CD4-positive, alpha-beta T cell (primary cell): ENCODE data around the gene HSD3B2. TPM values are rescaled to one million over a fixed set of nuclear protein-coding genes. Genes with fewer than 3 reads are reported as not detected.

Experiments
- ATAC-seq: fragments of 200-7000 bp; cut with Tn5 transposase; one replicate; pipeline ENCODE4 v1.10.0; 2022; ENCODE audit warnings: mild to moderate bottlenecking; ENCODE audit not compliant: poor library complexity
- CTCF ChIA-PET: fragments of 350-600 bp; sonication (Branson Sonifier 250); formaldehyde crosslinking; loops from one replicate; lab custom pipeline; 2021; ENCODE audit warnings: antibody characterized with exemption, inconsistent platforms; lab: Charles Lee
- POLR2A ChIA-PET: fragments of 350-600 bp; sonication (Branson Sonifier 250); formaldehyde crosslinking; loops from one replicate; lab custom pipeline; 2021; ENCODE audit warnings: antibody characterized with exemption, inconsistent platforms; lab: Charles Lee
- DNase-seq, 14 experiments: peaks; one replicate each; pipeline ENCODE4 v3.0.0-alpha.2; 2013 to 2020; ENCODE audit warnings: mixed read lengths in 2 of 14
- H3K27ac ChIP-seq, 2 donors: one replicate each; pipeline versions ENCODE4 v1.5.1 to v1.7.0; 2013; ENCODE audit warnings: low read length in 2 of 2, low read depth in 1 of 2, mild to moderate bottlenecking in 1 of 2
- H3K27me3 ChIP-seq, 2 experiments: 1 replicate in 1 of 2; 2 replicates in 1 of 2; pipeline versions ENCODE4 v1.6.1 to v1.7.0; 2013; ENCODE audit warnings: low read length in 2 of 2, control low read depth in 1 of 2, mild to moderate bottlenecking in 1 of 2, moderate library complexity in 1 of 2; ENCODE audit not compliant: insufficient read depth in 2 of 2, control insufficient read depth in 1 of 2
- H3K36me3 ChIP-seq: one replicate; pipeline ENCODE4 v1.6.1; 2013; ENCODE audit warnings: low read length, control low read depth; ENCODE audit not compliant: insufficient read depth
- H3K4me1 ChIP-seq: one replicate; pipeline ENCODE4 v1.6.1; 2013; ENCODE audit warnings: low read length, control low read depth; ENCODE audit not compliant: insufficient read depth
- H3K4me3 ChIP-seq: one replicate; pipeline ENCODE4 v1.5.1; 2013; ENCODE audit warnings: mild to moderate bottlenecking, low read length, moderate library complexity
- H3K9me3 ChIP-seq, 2 experiments: 1 replicate in 1 of 2; 2 replicates in 1 of 2; pipeline versions ENCODE4 v1.6.1 to v1.7.0; 2013; ENCODE audit warnings: low read length in 2 of 2, mild to moderate bottlenecking in 2 of 2, control low read depth in 1 of 2, moderate library complexity in 1 of 2; ENCODE audit not compliant: control insufficient read depth in 1 of 2, insufficient read depth in 1 of 2
- H3K27ac Mint-ChIP-seq: one replicate; pipeline ENCODE4 v1.8.0; 2020; ENCODE audit warnings: mixed read lengths
- H3K27me3 Mint-ChIP-seq: one replicate; pipeline ENCODE4 v1.8.0; 2021; ENCODE audit warnings: mixed read lengths
- H3K36me3 Mint-ChIP-seq: one replicate; pipeline ENCODE4 v1.8.0; 2021; ENCODE audit warnings: low read depth, mixed read lengths
- H3K4me1 Mint-ChIP-seq: one replicate; pipeline ENCODE4 v1.8.0; 2021; ENCODE audit warnings: low read depth, mixed read lengths
- H3K4me3 Mint-ChIP-seq: one replicate; pipeline ENCODE4 v1.8.0; 2020; ENCODE audit warnings: mild to moderate bottlenecking, mixed read lengths
- H3K9me3 Mint-ChIP-seq: one replicate; pipeline ENCODE4 v1.8.0; 2020; ENCODE audit warnings: mixed read lengths
- CTCF ChIP-seq: fragments of 200-600 bp; IDR thresholded peaks from one replicate; pipeline ENCODE4 v1.8.0; 2022; ENCODE audit warnings: antibody characterized with exemption, mild to moderate bottlenecking
- intact Hi-C, 2 experiments: fragments of 100-400 bp; cut with DNase I in 1 of 2; cut with micrococcal nuclease in 1 of 2; formaldehyde crosslinking; loops; one replicate each; pipeline versions ENCODE4 v1.15.1 to v1.9.0; 2023 to 2025; cut with DNase I, micrococcal nuclease
- total RNA-seq, 174 experiments: library from RNA in 2 of 174; stranded (reverse) in 2 of 174; gene quantifications; one replicate each; pipeline ENCODE4 v1.2.3 and lab custom pipeline; 2021 to 2026

HSD3B2 gene
- total RNA-seq, 2 experiments from 2014 or later = not detected

GRCh38 chr1:119462964-119463363, 48.0 kb downstream of the HSD3B2 start:
- no peak overlapping the region for H3K27ac Mint-ChIP-seq
- ChIA-PET CTCF (interaction anchor here (0.6 kb wide), 1 partner anchor 1959 kb away, joined by 3 read pairs; no protein-coding TSS in a partner anchor), POLR2A (no interaction called here)
- Histone ChIP-seq H3K9me3 (no peaks in the 10 kb centered on the region), H3K36me3 (no peaks in the 10 kb centered on the region), H3K4me1 (no peaks in the 10 kb centered on the region), H3K27me3 (no peaks in the 10 kb centered on the region), H3K27ac (no peak overlapping the region), H3K4me3 (no peak overlapping the region)
- no peaks in the 10 kb centered on the region for H3K36me3 Mint-ChIP-seq
- intact Hi-C loops = no loop called here
- H3K4me1 Mint-ChIP-seq = no peaks in the 10 kb centered on the region
- no peak overlapping the region for H3K4me3 Mint-ChIP-seq
- ATAC-seq = no peak
- H3K27me3 Mint-ChIP-seq = no peaks in the 10 kb centered on the region
- no peaks in the 10 kb centered on the region for H3K9me3 Mint-ChIP-seq
- TF ChIP-seq CTCF = no peak
- no peak for DNase-seq

GRCh38 chr1:119463569-119463968, 48.6 kb downstream of the HSD3B2 start:
- H3K4me1 ChIP-seq = no peaks in the 10 kb centered on the region
- Mint-ChIP-seq H3K36me3 (no peaks in the 10 kb centered on the region), H3K27me3 (no peaks in the 10 kb centered on the region), H3K27ac (no peak overlapping the region), H3K9me3 (no peaks in the 10 kb centered on the region), H3K4me1 (no peaks in the 10 kb centered on the region), H3K4me3 (no peak overlapping the region)
- H3K36me3 ChIP-seq = no peaks in the 10 kb centered on the region
- intact Hi-C loops = no loop called here
- ATAC-seq = no peak
- TF ChIP-seq CTCF = no peak
- no peak overlapping the region for H3K27ac ChIP-seq
- no peaks in the 10 kb centered on the region for H3K9me3 ChIP-seq
- DNase-seq = no peak
- CTCF ChIA-PET = no interaction called here
- POLR2A ChIA-PET = no interaction called here
- H3K27me3 ChIP-seq = no peaks in the 10 kb centered on the region
- H3K4me3 ChIP-seq = no peak overlapping the region

GRCh38 chr1:119466445-119466844, 51.5 kb downstream of the HSD3B2 start:
- no peaks in the 10 kb centered on the region for H3K4me1 ChIP-seq
- ATAC-seq = no peak
- TF ChIP-seq CTCF = no peak
- H3K36me3 ChIP-seq = no peaks in the 10 kb centered on the region
- Mint-ChIP-seq H3K4me1 (no peaks in the 10 kb centered on the region), H3K4me3 (no peak overlapping the region), H3K36me3 (no peaks in the 10 kb centered on the region), H3K27ac (no peak overlapping the region), H3K27me3 (peaks cover 4% of the 10 kb centered on the region), H3K9me3 (no peaks in the 10 kb centered on the region)
- H3K9me3 ChIP-seq = no peaks in the 10 kb centered on the region
- intact Hi-C loops = no loop called here
- DNase-seq = no peak
- H3K27ac ChIP-seq = no peak overlapping the region
- H3K4me3 ChIP-seq = no peak overlapping the region
- ChIA-PET CTCF (no interaction called here), POLR2A (no interaction called here)
- peaks cover 0 to 2% of the 10 kb centered on the region in 2 experiments for H3K27me3 ChIP-seq
